HG02763 (cell line): ENCODE data around the gene CFB.

ENCODE experiments used
- ATAC-seq: cut with Tn5 transposase; IDR thresholded peaks from one replicate; pipeline ENCODE4 v1.9.1; 2021; ENCODE audit warnings: mild to moderate bottlenecking, moderate library complexity; ENCODE audit not compliant: unreplicated experiment

The CFB gene

DNA sequence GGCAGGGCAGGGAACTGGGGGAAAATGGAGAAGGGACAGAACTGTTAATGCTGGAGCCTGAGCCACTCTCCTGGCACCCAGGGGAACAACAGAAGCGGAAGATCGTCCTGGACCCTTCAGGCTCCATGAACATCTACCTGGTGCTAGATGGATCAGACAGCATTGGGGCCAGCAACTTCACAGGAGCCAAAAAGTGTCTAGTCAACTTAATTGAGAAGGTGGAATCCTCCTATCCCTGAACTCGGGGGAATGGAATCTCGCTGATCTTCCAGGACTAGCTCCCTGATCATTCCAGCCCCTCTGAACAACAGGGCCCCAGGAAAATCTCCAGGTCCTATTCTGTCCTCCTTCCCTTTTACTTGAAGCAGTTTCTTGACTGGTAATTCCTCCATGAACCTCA, 2.0 kb downstream of the CFB start:
- no peak for ATAC-seq

DNA sequence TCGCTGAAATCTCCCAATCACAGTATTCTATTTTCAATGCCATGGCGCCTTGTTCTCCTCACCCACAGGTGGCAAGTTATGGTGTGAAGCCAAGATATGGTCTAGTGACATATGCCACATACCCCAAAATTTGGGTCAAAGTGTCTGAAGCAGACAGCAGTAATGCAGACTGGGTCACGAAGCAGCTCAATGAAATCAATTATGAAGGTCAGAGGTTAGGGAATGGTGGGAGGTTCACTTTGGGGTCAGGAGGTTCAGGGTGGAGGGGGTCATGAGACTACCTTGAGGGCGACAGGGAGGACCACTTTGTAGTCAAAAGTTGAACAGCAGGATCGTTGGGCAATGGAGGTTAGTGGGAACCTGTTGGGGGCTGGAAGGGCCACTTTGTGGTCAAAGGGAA, 2.4 kb downstream of the CFB start:
- no peak for ATAC-seq

DNA sequence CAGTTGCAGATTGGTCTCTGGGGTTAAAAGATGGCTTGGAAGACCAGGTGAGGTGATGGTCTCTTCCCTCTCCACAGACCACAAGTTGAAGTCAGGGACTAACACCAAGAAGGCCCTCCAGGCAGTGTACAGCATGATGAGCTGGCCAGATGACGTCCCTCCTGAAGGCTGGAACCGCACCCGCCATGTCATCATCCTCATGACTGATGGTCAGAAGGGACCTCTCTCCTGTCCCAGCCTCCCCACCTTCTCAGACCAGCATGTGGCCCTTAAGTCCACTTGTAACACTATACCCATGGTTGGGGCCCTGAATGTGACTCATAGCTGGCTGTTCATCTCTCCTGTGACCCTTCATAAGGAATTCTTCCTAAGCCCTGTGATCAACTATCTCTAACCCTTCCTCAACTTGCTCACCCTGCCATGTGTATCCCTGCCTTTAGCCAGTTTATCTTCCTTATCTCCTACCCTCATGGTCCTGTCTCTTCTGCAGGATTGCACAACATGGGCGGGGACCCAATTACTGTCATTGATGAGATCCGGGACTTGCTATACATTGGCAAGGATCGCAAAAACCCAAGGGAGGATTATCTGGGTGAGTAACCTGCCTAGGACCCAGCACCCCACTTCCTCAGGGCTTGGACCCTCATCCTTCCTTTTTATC, 3.0 kb downstream of the CFB start:
- no peak for ATAC-seq

- ATAC-seq, result no peak
These were observed 4.1 kb downstream of the CFB start for GRCh38 chr6:31949926-31950548.

DNA sequence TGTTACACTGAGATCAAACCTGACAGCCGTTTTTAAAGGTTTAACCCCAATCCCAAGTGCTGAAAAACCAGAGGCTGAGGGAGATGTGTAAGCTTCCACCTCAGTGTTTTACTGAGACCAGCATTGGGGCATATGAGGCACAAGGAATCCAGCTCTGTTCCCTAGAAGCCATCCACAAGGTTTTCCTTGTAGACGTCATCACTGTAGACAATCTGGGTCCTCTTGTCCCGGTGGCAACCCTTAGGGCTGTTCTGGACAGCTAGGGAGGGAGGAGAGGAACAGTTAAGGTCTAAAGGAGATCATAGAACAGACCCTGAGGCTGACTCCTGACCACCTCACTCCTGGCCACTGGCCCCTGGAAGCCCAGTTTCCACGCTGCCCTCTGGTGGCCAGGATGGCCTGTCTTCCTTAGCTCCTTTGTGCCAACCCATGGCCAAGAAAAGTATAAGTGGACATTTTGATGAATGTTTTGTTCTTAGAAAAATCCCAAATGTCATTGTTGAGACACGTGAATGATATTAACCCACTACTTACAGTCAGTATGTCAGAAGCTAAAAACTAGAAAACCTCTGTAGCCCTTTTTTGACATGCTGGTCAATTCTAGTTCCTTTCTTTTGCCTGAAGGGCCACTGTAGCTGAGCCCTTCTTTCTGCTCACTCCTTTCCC, 6.4 kb downstream of the CFB start:
- no peak for ATAC-seq

GRCh38 chr6:31952890-31953289, 7.0 kb downstream of the CFB start:
- no peak for ATAC-seq

GRCh38 chr6:31954511-31954910, 8.6 kb downstream of the CFB start:
- ATAC-seq, result no peak

- ATAC-seq, result no peak
These were observed 10.9 kb downstream of the CFB start for GRCh38 chr6:31956796-31957195.

- ATAC-seq, result peak; percentile 2
These were observed 12.5 kb downstream of the CFB start for GRCh38 chr6:31958412-31958740.

DNA sequence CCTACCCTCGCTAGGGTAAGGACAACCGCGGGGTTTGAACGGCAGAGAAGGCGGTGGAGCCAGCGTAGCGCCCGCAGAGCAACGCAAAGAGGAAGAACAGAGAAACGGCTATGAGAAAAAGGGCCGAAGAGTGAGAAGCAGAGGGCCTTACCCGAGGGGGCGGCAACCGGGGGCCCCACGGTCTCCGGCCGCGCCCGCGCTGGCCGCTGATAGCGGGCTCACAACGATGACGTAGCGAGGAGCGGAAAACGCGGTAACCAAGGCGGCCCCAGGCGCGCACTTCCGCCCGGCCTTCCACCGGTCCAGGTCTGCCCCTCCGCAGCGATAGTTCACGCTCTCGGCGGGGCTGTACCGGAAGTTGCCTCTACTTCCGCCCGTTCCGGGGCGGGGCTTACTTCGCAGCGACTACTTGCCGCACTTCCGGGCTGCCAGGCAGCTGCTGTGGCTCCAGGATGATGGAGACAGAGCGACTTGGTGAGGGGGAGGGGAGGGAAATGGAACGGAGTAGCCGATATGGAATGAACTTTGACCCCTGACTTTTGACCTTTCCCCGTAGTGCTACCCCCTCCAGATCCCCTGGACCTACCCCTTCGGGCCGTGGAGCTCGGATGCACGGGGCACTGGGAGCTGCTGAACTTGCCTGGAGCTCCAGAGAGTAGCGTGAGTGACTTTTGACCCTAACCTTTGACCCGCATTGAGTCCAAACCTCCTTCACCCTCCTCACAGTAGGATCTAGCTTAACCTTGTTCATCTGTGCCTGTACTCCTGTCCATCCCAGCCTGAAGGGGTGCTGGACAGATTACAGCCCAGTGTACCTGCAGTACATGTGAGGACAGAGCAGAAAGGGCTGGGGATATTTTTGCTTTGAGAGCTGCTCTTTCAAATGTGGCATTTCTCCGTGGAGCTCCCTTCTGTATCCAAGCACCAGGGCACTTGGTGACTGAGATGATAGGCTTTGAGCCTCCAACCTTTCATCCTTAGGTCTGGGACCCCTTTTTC, 13.1 kb downstream of the CFB start, which contains the start of the genes NELFE and SKIC2:
Gene NELFE, minus strand, starts transcription at position 231 of the 999 bp plus-strand sequence. CDS start 525 bp downstream, outside the sequence.
Gene SKIC2, plus strand, starts transcription at position 435 of the 999 bp plus-strand sequence. Its CDS starts 18 bp downstream, at position 453.
- ATAC-seq, result peak; percentile 98

DNA sequence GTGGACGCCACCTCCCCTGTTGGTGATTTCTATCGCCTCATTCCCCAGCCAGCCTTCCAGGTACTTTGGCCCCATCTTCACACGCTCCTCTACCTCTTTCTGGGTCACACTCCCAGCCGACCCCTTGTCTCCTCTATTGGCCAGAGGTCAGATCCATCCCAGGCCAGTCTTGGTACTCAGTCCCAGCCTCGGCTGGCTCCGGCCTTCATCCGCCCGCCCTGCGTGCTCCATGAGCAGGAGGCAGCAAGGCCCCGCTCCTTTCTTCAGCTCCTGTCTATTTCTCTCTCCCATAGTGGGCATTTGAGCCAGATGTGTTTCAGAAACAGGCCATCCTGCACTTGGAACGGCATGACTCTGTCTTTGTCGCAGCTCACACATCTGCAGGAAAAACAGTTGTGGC, 15.7 kb downstream of the CFB start:
- ATAC-seq, result no peak

GRCh38 chr6:31963921-31964320, 18.0 kb downstream of the CFB start:
- no peak for ATAC-seq

DNA sequence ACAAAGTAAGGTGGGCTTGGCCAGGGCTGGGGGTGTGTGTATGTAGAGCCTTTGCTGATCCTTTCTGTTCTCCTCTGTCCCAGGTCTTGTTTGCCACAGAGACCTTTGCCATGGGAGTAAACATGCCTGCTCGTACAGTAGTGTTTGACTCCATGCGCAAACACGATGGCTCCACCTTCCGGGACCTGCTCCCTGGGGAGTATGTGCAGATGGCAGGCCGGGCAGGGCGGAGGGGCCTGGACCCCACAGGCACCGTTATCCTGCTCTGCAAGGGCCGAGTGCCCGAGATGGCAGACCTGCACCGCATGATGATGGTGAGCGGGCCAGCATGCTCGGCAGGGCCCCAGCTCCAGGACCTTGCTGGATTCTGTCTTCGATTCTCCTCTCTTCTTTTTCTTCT, 19.8 kb downstream of the CFB start:
- no peak for ATAC-seq

DNA sequence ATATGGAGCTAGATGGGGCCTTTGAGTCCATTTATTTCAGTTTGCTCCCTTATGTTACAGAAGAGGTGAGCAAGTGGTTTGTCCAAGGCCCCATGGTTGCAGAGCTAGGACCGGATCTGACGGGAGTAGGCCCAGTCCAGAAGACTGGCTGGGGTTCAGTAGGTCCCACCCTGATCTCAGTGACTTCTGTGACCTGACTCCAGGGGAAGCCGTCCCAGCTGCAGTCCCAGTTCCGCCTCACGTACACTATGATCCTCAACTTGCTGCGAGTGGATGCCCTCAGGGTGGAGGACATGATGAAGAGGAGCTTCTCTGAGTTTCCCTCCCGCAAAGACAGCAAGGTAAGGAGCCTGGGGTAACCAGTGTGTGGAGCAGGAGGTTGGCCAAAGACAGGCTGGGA, 20.6 kb downstream of the CFB start:
- no peak for ATAC-seq

- ATAC-seq, result no peak
These were observed 21.4 kb downstream of the CFB start for GRCh38 chr6:31966997-31967925.

GRCh38 chr6:31967926-31968320, 22.0 kb downstream of the CFB start:
- no peak for ATAC-seq

DNA sequence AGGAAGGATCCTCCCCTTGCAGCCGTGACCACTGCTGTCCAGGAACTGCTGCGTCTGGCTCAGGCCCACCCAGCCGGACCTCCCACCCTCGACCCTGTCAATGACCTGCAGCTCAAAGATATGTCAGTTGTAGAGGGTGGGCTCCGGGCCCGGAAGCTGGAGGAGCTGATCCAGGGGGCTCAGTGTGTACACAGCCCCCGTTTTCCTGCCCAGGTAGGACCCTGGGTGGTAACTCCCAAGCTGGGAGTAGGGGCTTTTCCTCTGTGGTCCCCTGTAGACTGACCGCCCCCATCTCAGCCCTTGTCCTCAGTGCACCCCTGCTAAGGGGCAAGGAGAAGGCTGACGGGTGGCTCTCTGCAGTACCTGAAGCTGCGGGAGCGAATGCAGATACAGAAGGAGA, 22.4 kb downstream of the CFB start:
- ATAC-seq, result no peak

DNA sequence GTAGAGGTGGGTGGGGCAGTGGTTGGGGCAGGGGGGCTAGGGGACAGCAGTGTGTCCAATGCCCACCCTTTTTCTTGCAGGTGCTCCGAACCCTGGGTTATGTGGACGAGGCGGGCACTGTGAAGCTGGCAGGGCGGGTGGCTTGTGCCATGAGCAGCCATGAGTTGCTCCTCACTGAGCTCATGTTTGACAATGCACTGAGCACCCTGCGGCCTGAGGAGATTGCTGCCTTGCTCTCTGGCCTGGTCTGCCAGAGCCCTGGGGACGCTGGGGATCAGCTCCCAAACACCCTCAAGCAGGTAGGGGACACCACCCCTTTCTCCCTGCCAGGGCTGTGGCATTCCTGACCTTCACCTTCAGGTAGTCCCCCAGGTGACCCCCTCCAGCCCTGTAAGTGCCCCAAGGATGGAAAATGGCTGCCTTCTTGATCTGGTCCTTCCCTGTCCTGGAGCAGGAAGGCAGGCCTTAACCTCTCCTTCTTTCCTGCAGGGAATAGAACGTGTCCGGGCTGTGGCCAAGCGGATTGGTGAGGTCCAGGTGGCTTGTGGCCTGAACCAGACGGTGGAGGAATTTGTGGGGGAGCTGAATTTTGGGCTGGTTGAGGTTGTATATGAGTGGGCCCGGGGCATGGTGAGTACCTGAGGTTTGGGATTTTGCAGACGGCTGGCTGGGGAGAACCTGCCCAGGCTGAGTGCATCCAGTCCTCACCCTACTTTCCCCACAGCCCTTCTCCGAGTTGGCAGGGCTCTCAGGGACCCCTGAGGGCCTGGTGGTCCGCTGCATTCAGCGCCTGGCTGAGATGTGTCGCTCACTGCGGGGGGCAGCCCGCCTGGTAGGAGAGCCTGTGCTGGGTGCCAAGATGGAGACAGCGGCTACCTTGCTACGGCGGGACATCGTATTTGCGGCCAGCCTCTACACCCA, 23.2 kb downstream of the CFB start:
- ATAC-seq, result no peak
